ENCODE data around the gene TUBB8.

The TUBB8 gene

GRCh38 chr10:91313-91712 lies 42.2 kb upstream of the TUBB8 start:
- H3K9ac ChIP-seq (ENCODE audit: low read depth, low read length, poor library complexity, severe bottlenecking) = no peak overlapping the region
- TF ChIP-seq CTCF (conservative IDR thresholded peaks at IDR 0.05; ENCODE audit: low read length) (no peak), EZH2phosphoT487 (IDR thresholded peaks at IDR 0.05; ENCODE audit: borderline replicate concordance) (no peak)
- H3K79me2 ChIP-seq (ENCODE audit: insufficient read depth, low read length) = no peaks in the 10 kb centered on the region
- H3K36me3 ChIP-seq (ENCODE audit: insufficient read depth, low read length) = no peaks in the 10 kb centered on the region
- no peak overlapping the region for H2AFZ ChIP-seq (ENCODE audit: low read length)
- H3K9me2 ChIP-seq (replicated peaks; ENCODE audit: low read depth, low read length) = no peaks in the 10 kb centered on the region
- peaks cover 16% of the 10 kb centered on the region for H3K4me1 ChIP-seq (ENCODE audit: insufficient read depth, low read length, poor library complexity, severe bottlenecking)
- no peaks in the 10 kb centered on the region for H3F3A ChIP-seq (ENCODE audit: low read depth)
- no peak overlapping the region for H3K4me3 ChIP-seq (ENCODE audit: low read length, poor library complexity, severe bottlenecking)
- H3K27me3 ChIP-seq (ENCODE audit: insufficient read depth, low read length, poor library complexity, severe bottlenecking) = no peaks in the 10 kb centered on the region
- no peaks in the 10 kb centered on the region; the same call in 1 of the 2 replicates for H3K9me3 ChIP-seq (ENCODE audit: insufficient read depth, low read depth, low read length)
- H3K4me2 ChIP-seq (ENCODE audit: low read depth, low read length, poor library complexity, severe bottlenecking) = no peak overlapping the region
- H4K20me1 ChIP-seq (ENCODE audit: insufficient read depth, low read length, poor library complexity, severe bottlenecking) = no peaks in the 10 kb centered on the region

GRCh38 chr10:90161-90560 lies 41.1 kb upstream of the TUBB8 start:
- H3F3A ChIP-seq (ENCODE audit: low read depth) = no peaks in the 10 kb centered on the region
- no peak overlapping the region for H3K4me2 ChIP-seq (ENCODE audit: low read depth, low read length, poor library complexity, severe bottlenecking)
- no peaks in the 10 kb centered on the region for H3K79me2 ChIP-seq (ENCODE audit: insufficient read depth, low read length)
- no peaks in the 10 kb centered on the region for H3K9me3 ChIP-seq (ENCODE audit: insufficient read depth, low read depth, low read length)
- H3K27me3 ChIP-seq (ENCODE audit: insufficient read depth, low read length, poor library complexity, severe bottlenecking) = no peaks in the 10 kb centered on the region
- no peak for TF ChIP-seq EZH2phosphoT487 (IDR thresholded peaks at IDR 0.05; ENCODE audit: borderline replicate concordance)
- no peak for TF ChIP-seq CTCF (conservative IDR thresholded peaks at IDR 0.05; ENCODE audit: low read length)
- no peaks in the 10 kb centered on the region for H3K36me3 ChIP-seq (ENCODE audit: insufficient read depth, low read length)
- no peak overlapping the region for H2AFZ ChIP-seq (ENCODE audit: low read length)
- peaks cover 16% of the 10 kb centered on the region for H3K4me1 ChIP-seq (ENCODE audit: insufficient read depth, low read length, poor library complexity, severe bottlenecking)
- H3K9ac ChIP-seq (ENCODE audit: low read depth, low read length, poor library complexity, severe bottlenecking) = no peak overlapping the region
- no peaks in the 10 kb centered on the region for H3K9me2 ChIP-seq (replicated peaks; ENCODE audit: low read depth, low read length)
- no peaks in the 10 kb centered on the region for H4K20me1 ChIP-seq (ENCODE audit: insufficient read depth, low read length, poor library complexity, severe bottlenecking)
- no peak overlapping the region for H3K4me3 ChIP-seq (ENCODE audit: low read length, poor library complexity, severe bottlenecking)

GRCh38 chr10:89248-89647 lies 40.2 kb upstream of the TUBB8 start:
- H4K20me1 ChIP-seq (ENCODE audit: insufficient read depth, low read length, poor library complexity, severe bottlenecking) = no peaks in the 10 kb centered on the region
- H3K4me3 ChIP-seq (ENCODE audit: low read length, poor library complexity, severe bottlenecking) = no peak overlapping the region
- no peak overlapping the region for H3K9ac ChIP-seq (ENCODE audit: low read depth, low read length, poor library complexity, severe bottlenecking)
- H3K4me1 ChIP-seq (ENCODE audit: insufficient read depth, low read length, poor library complexity, severe bottlenecking) = peaks cover 16% of the 10 kb centered on the region
- H3K79me2 ChIP-seq (ENCODE audit: insufficient read depth, low read length) = no peaks in the 10 kb centered on the region
- H3K4me2 ChIP-seq (ENCODE audit: low read depth, low read length, poor library complexity, severe bottlenecking) = no peak overlapping the region
- H3K9me2 ChIP-seq (replicated peaks; ENCODE audit: low read depth, low read length) = no peaks in the 10 kb centered on the region
- no peaks in the 10 kb centered on the region for H3K9me3 ChIP-seq (ENCODE audit: insufficient read depth, low read depth, low read length)
- H3K36me3 ChIP-seq (ENCODE audit: insufficient read depth, low read length) = no peaks in the 10 kb centered on the region
- no peaks in the 10 kb centered on the region for H3K27me3 ChIP-seq (ENCODE audit: insufficient read depth, low read length, poor library complexity, severe bottlenecking)
- H2AFZ ChIP-seq (ENCODE audit: low read length) = no peak overlapping the region
- TF ChIP-seq EZH2phosphoT487 (IDR thresholded peaks at IDR 0.05; ENCODE audit: borderline replicate concordance) (no peak), CTCF (conservative IDR thresholded peaks at IDR 0.05; ENCODE audit: low read length) (no peak)
- H3F3A ChIP-seq (ENCODE audit: low read depth) = no peaks in the 10 kb centered on the region
